Calu3 (cell line): Measurements from ENCODE around the gene MAP6. TPM values are rescaled to one million over a fixed set of nuclear protein-coding genes. Genes with fewer than 3 reads are reported as not detected.
A peak's percentile ranks its signal among the peaks of the same experiment; 100 is the strongest.

ENCODE experiments used
- BruUV-seq: library from RNA; stranded (reverse); fragments of 400-500 nt; replicated peaks from 2 replicates; lab custom pipeline; 2021; lab: Mats Ljungman, UMichigan
- CTCF ChIA-PET: fragments of 300-600 bp; sonication (Branson Sonifier 250); formaldehyde crosslinking; loops from one replicate; lab custom pipeline; 2022; ENCODE audit warnings: antibody characterized with exemption; lab: Charles Lee
- DNase-seq: peaks from one replicate; pipeline ENCODE4 v3.0.0; 2022
- H3K27ac Mint-ChIP-seq: one replicate; pipeline ENCODE4 v1.8.0; 2022; ENCODE audit warnings: mixed read lengths; ENCODE audit not compliant: unreplicated experiment
- H3K27me3 Mint-ChIP-seq: one replicate; pipeline ENCODE4 v1.8.0; 2022; ENCODE audit warnings: mixed read lengths; ENCODE audit not compliant: unreplicated experiment
- H3K36me3 Mint-ChIP-seq: one replicate; pipeline ENCODE4 v1.8.0; 2022; ENCODE audit warnings: mild to moderate bottlenecking, moderate library complexity, mixed read lengths; ENCODE audit not compliant: insufficient read depth, unreplicated experiment
- H3K4me1 Mint-ChIP-seq: one replicate; pipeline ENCODE4 v1.8.0; 2022; ENCODE audit warnings: mild to moderate bottlenecking, low read depth, mixed read lengths; ENCODE audit not compliant: unreplicated experiment
- H3K4me3 Mint-ChIP-seq: one replicate; pipeline ENCODE4 v1.8.0; 2022; ENCODE audit warnings: mild to moderate bottlenecking, low read depth, moderate library complexity, mixed read lengths; ENCODE audit not compliant: unreplicated experiment
- H3K9me3 Mint-ChIP-seq: one replicate; pipeline ENCODE4 v1.8.0; 2022; ENCODE audit warnings: low read depth, mixed read lengths; ENCODE audit not compliant: unreplicated experiment
- intact Hi-C: fragments of 100-400 bp; cut with micrococcal nuclease; formaldehyde crosslinking; loops from one replicate; pipeline ENCODE4 v1.10.0; 2022; ENCODE audit not compliant: unreplicated experiment
- total RNA-seq: library from RNA; stranded (reverse); gene quantifications from 2 replicates; pipeline ENCODE4 v1.2.3, GENCODE V29; 2022
- TF ChIP-seq, protein P1 (sequence below): fragments of 200-600 bp; IDR thresholded peaks from one replicate; pipeline ENCODE4 v1.8.0; 2022; ENCODE audit warnings: antibody characterized with exemption; ENCODE audit not compliant: unreplicated experiment

MAP6 gene
- total RNA-seq, 1 experiment from 2014 or later = not detected

DNA sequence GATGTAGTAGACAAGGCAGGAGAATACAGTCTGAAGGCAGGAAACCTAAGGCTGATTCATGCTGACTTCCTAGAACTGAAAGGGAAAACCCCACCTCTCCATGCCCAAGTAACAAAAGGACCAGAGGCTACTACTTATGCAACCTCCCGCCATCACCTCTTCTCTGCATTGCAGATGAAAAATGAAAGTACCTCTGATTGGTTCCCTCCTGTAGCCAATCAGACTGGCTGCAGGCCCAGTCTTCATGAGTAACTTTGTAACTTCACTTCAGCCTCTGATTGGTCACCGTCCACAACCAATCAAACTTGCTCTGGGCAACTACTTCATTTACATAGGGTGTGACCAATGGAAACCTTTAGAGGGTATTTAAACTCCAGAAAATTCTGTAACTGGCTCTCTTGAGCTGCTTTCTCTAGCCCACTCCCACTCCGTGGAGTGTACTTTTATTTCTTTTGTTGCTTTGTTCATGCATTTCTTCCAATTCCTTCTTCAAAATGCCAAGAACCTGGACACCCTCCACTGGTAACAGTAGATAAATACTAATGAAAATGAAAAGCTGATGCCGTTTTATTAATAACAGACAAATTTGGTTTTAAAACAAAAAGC, 5.2 kb upstream of the MAP6 start:
- Mint-ChIP-seq H3K9me3 (no peaks in the 10 kb centered on the region), H3K4me3 (no peak overlapping the region), H3K27ac (no peak overlapping the region), H3K27me3 (peaks cover 83% of the 10 kb centered on the region), H3K36me3 (no peaks in the 10 kb centered on the region), H3K4me1 (no peaks in the 10 kb centered on the region)
- no peak for DNase-seq
- CTCF ChIA-PET = interaction anchor here (0.8 kb wide), 1 partner anchor 558 kb away, joined by 3 read pairs; no protein-coding TSS in a partner anchor
- no TSS peak for BruUV-seq
- intact Hi-C loops = no loop called here
- TF ChIP-seq, protein P1, sequence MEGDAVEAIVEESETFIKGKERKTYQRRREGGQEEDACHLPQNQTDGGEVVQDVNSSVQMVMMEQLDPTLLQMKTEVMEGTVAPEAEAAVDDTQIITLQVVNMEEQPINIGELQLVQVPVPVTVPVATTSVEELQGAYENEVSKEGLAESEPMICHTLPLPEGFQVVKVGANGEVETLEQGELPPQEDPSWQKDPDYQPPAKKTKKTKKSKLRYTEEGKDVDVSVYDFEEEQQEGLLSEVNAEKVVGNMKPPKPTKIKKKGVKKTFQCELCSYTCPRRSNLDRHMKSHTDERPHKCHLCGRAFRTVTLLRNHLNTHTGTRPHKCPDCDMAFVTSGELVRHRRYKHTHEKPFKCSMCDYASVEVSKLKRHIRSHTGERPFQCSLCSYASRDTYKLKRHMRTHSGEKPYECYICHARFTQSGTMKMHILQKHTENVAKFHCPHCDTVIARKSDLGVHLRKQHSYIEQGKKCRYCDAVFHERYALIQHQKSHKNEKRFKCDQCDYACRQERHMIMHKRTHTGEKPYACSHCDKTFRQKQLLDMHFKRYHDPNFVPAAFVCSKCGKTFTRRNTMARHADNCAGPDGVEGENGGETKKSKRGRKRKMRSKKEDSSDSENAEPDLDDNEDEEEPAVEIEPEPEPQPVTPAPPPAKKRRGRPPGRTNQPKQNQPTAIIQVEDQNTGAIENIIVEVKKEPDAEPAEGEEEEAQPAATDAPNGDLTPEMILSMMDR = no peak

GRCh38 chr11:75667831-75668450, 897 bp downstream of the MAP6 start:
- intact Hi-C loops = no loop called here
- BruUV-seq = no TSS peak
- Mint-ChIP-seq H3K27ac (no peak overlapping the region), H3K4me3 (peak overlapping the region; percentile 64), H3K9me3 (no peaks in the 10 kb centered on the region), H3K36me3 (no peaks in the 10 kb centered on the region), H3K27me3 (peaks cover 99% of the 10 kb centered on the region), H3K4me1 (peaks cover 11% of the 10 kb centered on the region)
- CTCF ChIA-PET = no interaction called here
- TF ChIP-seq, protein P1 = no peak
- DNase-seq = peak; percentile 44

DNA sequence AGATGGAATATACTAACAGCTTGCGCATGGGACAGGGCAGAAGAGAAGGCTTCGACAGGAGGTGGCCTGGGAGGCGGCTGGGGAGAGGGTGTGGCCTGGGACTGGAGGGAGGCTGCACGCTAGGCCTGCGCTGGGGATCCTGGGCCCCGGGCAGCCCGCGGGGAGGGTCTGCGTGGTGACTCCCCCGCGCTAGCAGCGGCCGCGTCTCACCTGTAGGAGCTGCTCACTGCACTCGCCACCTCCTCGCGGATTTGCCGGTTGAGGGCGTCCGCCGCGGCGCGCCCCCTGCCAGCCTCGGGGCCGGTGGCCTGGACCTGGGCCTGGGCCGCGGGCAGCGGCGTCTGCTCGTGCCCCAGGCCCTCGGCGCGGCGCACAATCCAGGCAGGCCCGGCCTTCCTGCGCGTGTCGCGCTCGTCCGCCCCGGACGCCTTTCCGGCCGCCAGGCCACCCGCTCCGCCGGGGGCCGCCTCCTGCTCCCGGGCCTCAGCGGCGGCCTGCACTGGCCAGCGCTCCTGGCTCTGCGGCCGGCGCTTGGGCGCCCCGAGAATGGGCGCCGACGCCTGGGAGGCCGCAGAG, 1.5 kb downstream of the MAP6 start:
- no TSS peak for BruUV-seq
- no peaks in the 10 kb centered on the region for H3K9me3 Mint-ChIP-seq
- peak overlapping the region; percentile 64 for H3K4me3 Mint-ChIP-seq
- H3K27me3 Mint-ChIP-seq = peaks cover 95% of the 10 kb centered on the region
- peak; percentile 35 for DNase-seq
- CTCF ChIA-PET = no interaction called here
- intact Hi-C loops = no loop called here
- peaks cover 11% of the 10 kb centered on the region for H3K4me1 Mint-ChIP-seq
- no peak overlapping the region for H3K27ac Mint-ChIP-seq
- TF ChIP-seq, protein P1 = no peak
- H3K36me3 Mint-ChIP-seq = no peaks in the 10 kb centered on the region

- intact Hi-C loops = no loop called here
- no TSS peak for BruUV-seq
- Mint-ChIP-seq H3K4me3 (peak overlapping the region; percentile 64), H3K4me1 (peaks cover 11% of the 10 kb centered on the region), H3K9me3 (no peaks in the 10 kb centered on the region), H3K27ac (no peak overlapping the region), H3K36me3 (no peaks in the 10 kb centered on the region), H3K27me3 (peaks cover 81% of the 10 kb centered on the region)
- CTCF ChIA-PET = interaction anchor here (0.7 kb wide), 1 partner anchor 58 kb away, joined by 4 read pairs; no protein-coding TSS in a partner anchor
- TF ChIP-seq, protein P1 = no peak
- DNase-seq = no peak
Observed at GRCh38 chr11:75665990-75666389, 2.8 kb downstream of the MAP6 start.
